ENCODE results near the gene CNTD1.

The CNTD1 gene

GRCh38 chr17:42779304-42779935 is 19.2 kb upstream of the CNTD1 start:
- peaks cover 15% of the 10 kb centered on the region for H3K36me3 ChIP-seq (ENCODE audit: control insufficient read depth, insufficient read depth, low read length)
- DNase-seq (ENCODE audit: extremely low read depth, insufficient read length), result no peak
- TF ChIP-seq CTCF (IDR thresholded peaks at IDR 0.05; ENCODE audit: insufficient read depth, low read length, poor library complexity, severe bottlenecking), result no peak
- no peak overlapping the region for H3K4me3 ChIP-seq (replicated peaks; ENCODE audit: low read depth, low read length)
- peaks cover 7% of the 10 kb centered on the region for H3K27me3 ChIP-seq (replicated peaks; ENCODE audit: control insufficient read depth, insufficient read depth, low read length)

GRCh38 chr17:42779936-42780850 is 18.5 kb upstream of the CNTD1 start, which contains the start of gene WNK4:
WNK4 (plus strand) TSS chr17:42780610; CDS start chr17:42780699, 89 bp downstream.
- peaks cover 7% of the 10 kb centered on the region for H3K27me3 ChIP-seq (replicated peaks; ENCODE audit: control insufficient read depth, insufficient read depth, low read length)

GRCh38 chr17:42780851-42781638 is 17.6 kb upstream of the CNTD1 start:
- no peak for TF ChIP-seq CTCF (IDR thresholded peaks at IDR 0.05; ENCODE audit: insufficient read depth, low read length, poor library complexity, severe bottlenecking)
- Histone ChIP-seq H3K36me3 (ENCODE audit: control insufficient read depth, insufficient read depth, low read length) (peaks cover 14% of the 10 kb centered on the region), H3K4me3 (replicated peaks; ENCODE audit: low read depth, low read length) (no peak overlapping the region), H3K27me3 (replicated peaks; ENCODE audit: control insufficient read depth, insufficient read depth, low read length) (peaks cover 9% of the 10 kb centered on the region)
- DNase-seq (ENCODE audit: extremely low read depth, insufficient read length), result no peak

More at GRCh38 chr17:42779936-42780850, 18.5 kb upstream of the CNTD1 start, which contains the start of gene WNK4:
- DNase-seq (ENCODE audit: extremely low read depth, insufficient read length), result no peak
- TF ChIP-seq CTCF (IDR thresholded peaks at IDR 0.05; ENCODE audit: insufficient read depth, low read length, poor library complexity, severe bottlenecking), result no peak
- H3K36me3 ChIP-seq (ENCODE audit: control insufficient read depth, insufficient read depth, low read length), result peaks cover 15% of the 10 kb centered on the region
- H3K4me3 ChIP-seq (replicated peaks; ENCODE audit: low read depth, low read length), result no peak within 1 kb of the TSS

- Histone ChIP-seq H3K36me3 (ENCODE audit: control insufficient read depth, insufficient read depth, low read length) (peaks cover 13% of the 10 kb centered on the region), H3K27me3 (replicated peaks; ENCODE audit: control insufficient read depth, insufficient read depth, low read length) (peaks cover 9% of the 10 kb centered on the region), H3K4me3 (replicated peaks; ENCODE audit: low read depth, low read length) (no peak overlapping the region)
- TF ChIP-seq CTCF (IDR thresholded peaks at IDR 0.05; ENCODE audit: insufficient read depth, low read length, poor library complexity, severe bottlenecking), result no peak
- DNase-seq (ENCODE audit: extremely low read depth, insufficient read length), result no peak
Observed at GRCh38 chr17:42781639-42782165, 17.0 kb upstream of the CNTD1 start.

Measured in GM06990 (cell line).